ENCODE results near the gene MMP2. TPM values are rescaled to one million over a fixed set of nuclear protein-coding genes. Genes with fewer than 3 reads are reported as not detected.
A peak's percentile ranks its signal among the peaks of the same experiment; 100 is the strongest.

Gene MMP2
- total and polyA plus RNA-seq, 2 of the 13 experiments (the other 11 are each of a cell fraction or from before 2014, with no cell fraction given): 0.31 to 1.3 TPM

DNA sequence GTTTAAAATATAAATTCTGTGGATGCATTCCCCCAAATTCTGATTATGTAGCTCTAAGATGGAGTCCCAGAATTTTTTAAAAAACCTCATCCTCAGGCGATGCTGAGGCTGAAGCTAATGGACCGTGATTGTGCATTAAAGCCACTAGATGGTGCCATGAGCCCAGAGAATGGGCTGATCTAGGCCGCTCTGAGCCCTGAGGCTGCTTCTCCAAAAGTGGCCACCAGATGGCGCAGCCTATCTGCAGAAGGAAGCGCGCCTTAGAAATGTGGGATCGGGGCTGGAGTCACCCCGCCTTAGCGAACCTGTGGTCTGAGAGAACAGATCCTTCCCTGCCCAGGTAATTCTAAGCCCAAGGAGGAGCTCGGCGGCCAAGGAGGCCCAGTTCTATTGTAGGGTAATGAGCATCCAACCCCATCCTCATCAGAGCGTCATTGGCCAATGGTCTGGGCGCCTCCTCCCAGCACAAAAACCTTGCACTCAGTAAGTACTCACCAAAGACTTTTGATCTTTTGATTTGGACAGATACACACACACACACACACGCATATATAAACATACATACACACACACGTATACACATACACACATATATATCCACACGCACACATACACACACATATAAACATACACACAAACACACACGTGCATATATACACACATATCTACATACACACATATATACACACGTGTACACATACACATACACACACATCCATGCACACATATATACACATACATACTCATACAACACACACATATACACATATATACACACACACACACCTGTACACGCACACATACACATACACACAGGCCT lies 13.7 kb upstream of the MMP2 start (continued):
- TF ChIP-seq ZKSCAN5 (CRISPR knock-in tag; IDR thresholded peaks at IDR 0.05) (no peak), ZFYVE20 (CRISPR knock-in tag; IDR thresholded peaks at IDR 0.05; ENCODE audit: borderline replicate concordance, low read depth) (no peak), DPF2 (CRISPR knock-in tag; IDR thresholded peaks at IDR 0.05; ENCODE audit: borderline replicate concordance, low read depth) (no peak), ATRX (CRISPR knock-in tag; IDR thresholded peaks at IDR 0.05; ENCODE audit: borderline replicate concordance) (no peak), ARNTL (CRISPR knock-in tag; IDR thresholded peaks at IDR 0.05) (no peak), ZFP36L1 (CRISPR knock-in tag; IDR thresholded peaks at IDR 0.05) (no peak), GATAD1 (CRISPR knock-in tag; IDR thresholded peaks at IDR 0.05) (peak; percentile 63; the same call in 1 of the 2 replicates), CREB1 (IDR thresholded peaks at IDR 0.05) (no peak), CREB1 (CRISPR knock-in tag; IDR thresholded peaks at IDR 0.05) (no peak), NRL (CRISPR knock-in tag; IDR thresholded peaks at IDR 0.05; ENCODE audit: borderline replicate concordance) (no peak), ADNP (CRISPR knock-in tag; IDR thresholded peaks at IDR 0.05) (no peak), ZNF431 (CRISPR knock-in tag; IDR thresholded peaks at IDR 0.05; ENCODE audit: borderline replicate concordance, low read depth) (no peak), DMAP1 (CRISPR knock-in tag; IDR thresholded peaks at IDR 0.05) (no peak), ZNF550 (CRISPR knock-in tag; IDR thresholded peaks at IDR 0.05; ENCODE audit: borderline replicate concordance) (no peak), ZNF224 (CRISPR knock-in tag; IDR thresholded peaks at IDR 0.05) (no peak), MED1 (CRISPR knock-in tag; IDR thresholded peaks at IDR 0.05) (0 out of 2 replicates have a peak, but pooled peaks have one; percentile 27), FOSL1 (CRISPR knock-in tag; IDR thresholded peaks at IDR 0.05; ENCODE audit: borderline replicate concordance) (no peak), SATB2 (CRISPR knock-in tag; IDR thresholded peaks at IDR 0.05) (no peak)
- TF ChIP-seq, protein P1, sequence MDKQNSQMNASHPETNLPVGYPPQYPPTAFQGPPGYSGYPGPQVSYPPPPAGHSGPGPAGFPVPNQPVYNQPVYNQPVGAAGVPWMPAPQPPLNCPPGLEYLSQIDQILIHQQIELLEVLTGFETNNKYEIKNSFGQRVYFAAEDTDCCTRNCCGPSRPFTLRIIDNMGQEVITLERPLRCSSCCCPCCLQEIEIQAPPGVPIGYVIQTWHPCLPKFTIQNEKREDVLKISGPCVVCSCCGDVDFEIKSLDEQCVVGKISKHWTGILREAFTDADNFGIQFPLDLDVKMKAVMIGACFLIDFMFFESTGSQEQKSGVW (CRISPR knock-in tag; IDR thresholded peaks at IDR 0.05; ENCODE audit: borderline replicate concordance): no peak
- TF ChIP-seq, protein P2, sequence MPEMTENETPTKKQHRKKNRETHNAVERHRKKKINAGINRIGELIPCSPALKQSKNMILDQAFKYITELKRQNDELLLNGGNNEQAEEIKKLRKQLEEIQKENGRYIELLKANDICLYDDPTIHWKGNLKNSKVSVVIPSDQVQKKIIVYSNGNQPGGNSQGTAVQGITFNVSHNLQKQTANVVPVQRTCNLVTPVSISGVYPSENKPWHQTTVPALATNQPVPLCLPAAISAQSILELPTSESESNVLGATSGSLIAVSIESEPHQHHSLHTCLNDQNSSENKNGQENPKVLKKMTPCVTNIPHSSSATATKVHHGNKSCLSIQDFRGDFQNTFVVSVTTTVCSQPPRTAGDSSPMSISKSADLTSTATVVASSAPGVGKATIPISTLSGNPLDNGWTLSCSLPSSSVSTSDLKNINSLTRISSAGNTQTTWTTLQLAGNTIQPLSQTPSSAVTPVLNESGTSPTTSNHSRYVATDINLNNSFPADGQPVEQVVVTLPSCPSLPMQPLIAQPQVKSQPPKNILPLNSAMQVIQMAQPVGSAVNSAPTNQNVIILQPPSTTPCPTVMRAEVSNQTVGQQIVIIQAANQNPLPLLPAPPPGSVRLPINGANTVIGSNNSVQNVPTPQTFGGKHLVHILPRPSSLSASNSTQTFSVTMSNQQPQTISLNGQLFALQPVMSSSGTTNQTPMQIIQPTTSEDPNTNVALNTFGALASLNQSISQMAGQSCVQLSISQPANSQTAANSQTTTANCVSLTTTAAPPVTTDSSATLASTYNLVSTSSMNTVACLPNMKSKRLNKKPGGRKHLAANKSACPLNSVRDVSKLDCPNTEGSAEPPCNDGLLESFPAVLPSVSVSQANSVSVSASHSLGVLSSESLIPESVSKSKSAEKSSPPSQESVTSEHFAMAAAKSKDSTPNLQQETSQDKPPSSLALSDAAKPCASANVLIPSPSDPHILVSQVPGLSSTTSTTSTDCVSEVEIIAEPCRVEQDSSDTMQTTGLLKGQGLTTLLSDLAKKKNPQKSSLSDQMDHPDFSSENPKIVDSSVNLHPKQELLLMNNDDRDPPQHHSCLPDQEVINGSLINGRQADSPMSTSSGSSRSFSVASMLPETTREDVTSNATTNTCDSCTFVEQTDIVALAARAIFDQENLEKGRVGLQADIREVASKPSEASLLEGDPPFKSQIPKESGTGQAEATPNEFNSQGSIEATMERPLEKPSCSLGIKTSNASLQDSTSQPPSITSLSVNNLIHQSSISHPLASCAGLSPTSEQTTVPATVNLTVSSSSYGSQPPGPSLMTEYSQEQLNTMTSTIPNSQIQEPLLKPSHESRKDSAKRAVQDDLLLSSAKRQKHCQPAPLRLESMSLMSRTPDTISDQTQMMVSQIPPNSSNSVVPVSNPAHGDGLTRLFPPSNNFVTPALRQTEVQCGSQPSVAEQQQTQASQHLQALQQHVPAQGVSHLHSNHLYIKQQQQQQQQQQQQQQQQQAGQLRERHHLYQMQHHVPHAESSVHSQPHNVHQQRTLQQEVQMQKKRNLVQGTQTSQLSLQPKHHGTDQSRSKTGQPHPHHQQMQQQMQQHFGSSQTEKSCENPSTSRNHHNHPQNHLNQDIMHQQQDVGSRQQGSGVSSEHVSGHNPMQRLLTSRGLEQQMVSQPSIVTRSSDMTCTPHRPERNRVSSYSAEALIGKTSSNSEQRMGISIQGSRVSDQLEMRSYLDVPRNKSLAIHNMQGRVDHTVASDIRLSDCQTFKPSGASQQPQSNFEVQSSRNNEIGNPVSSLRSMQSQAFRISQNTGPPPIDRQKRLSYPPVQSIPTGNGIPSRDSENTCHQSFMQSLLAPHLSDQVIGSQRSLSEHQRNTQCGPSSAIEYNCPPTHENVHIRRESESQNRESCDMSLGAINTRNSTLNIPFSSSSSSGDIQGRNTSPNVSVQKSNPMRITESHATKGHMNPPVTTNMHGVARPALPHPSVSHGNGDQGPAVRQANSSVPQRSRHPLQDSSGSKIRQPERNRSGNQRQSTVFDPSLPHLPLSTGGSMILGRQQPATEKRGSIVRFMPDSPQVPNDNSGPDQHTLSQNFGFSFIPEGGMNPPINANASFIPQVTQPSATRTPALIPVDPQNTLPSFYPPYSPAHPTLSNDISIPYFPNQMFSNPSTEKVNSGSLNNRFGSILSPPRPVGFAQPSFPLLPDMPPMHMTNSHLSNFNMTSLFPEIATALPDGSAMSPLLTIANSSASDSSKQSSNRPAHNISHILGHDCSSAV (CRISPR knock-in tag; IDR thresholded peaks at IDR 0.05; ENCODE audit: borderline replicate concordance): no peak
- TF ChIP-seq, protein P3, sequence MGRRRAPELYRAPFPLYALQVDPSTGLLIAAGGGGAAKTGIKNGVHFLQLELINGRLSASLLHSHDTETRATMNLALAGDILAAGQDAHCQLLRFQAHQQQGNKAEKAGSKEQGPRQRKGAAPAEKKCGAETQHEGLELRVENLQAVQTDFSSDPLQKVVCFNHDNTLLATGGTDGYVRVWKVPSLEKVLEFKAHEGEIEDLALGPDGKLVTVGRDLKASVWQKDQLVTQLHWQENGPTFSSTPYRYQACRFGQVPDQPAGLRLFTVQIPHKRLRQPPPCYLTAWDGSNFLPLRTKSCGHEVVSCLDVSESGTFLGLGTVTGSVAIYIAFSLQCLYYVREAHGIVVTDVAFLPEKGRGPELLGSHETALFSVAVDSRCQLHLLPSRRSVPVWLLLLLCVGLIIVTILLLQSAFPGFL (CRISPR knock-in tag; IDR thresholded peaks at IDR 0.05): no peak

All from HepG2 (cell line).